ENCODE data around the gene HHIPL1.

Gene HHIPL1

GRCh38 chr14:99687284-99688209 lies 42.6 kb downstream of the HHIPL1 start:
- no peak for DNase-seq (ENCODE audit: low read depth in 2 of 2, low spot score in 1 of 2)

- no peak for DNase-seq (ENCODE audit: low read depth in 2 of 2, low spot score in 1 of 2)
These were observed 43.3 kb downstream of the HHIPL1 start for GRCh38 chr14:99688210-99688581.

GRCh38 chr14:99688629-99689028 lies 43.7 kb downstream of the HHIPL1 start:
- no peak for DNase-seq (ENCODE audit: low read depth in 2 of 2, low spot score in 1 of 2)

GRCh38 chr14:99689266-99690236 lies 44.6 kb downstream of the HHIPL1 start:
- no peak for DNase-seq (ENCODE audit: low read depth in 2 of 2, low spot score in 1 of 2)

- DNase-seq (ENCODE audit: low read depth in 2 of 2, low spot score in 1 of 2): no peak
These were observed 45.7 kb downstream of the HHIPL1 start for GRCh38 chr14:99690636-99691035.

GRCh38 chr14:99691111-99691885 lies 46.4 kb downstream of the HHIPL1 start:
- DNase-seq (ENCODE audit: low read depth in 2 of 2, low spot score in 1 of 2): no peak

- no peak for DNase-seq (ENCODE audit: low read depth in 2 of 2, low spot score in 1 of 2)
These were observed 49.0 kb downstream of the HHIPL1 start for GRCh38 chr14:99693918-99694317.

GRCh38 chr14:99696929-99697328 lies 52.0 kb downstream of the HHIPL1 start:
- DNase-seq (ENCODE audit: low read depth in 2 of 2, low spot score in 1 of 2): no peak

GRCh38 chr14:99698236-99698635 lies 53.3 kb downstream of the HHIPL1 start:
- no peak for DNase-seq (ENCODE audit: low read depth in 2 of 2, low spot score in 1 of 2)

- no peak for DNase-seq (ENCODE audit: low read depth in 2 of 2, low spot score in 1 of 2)
These were observed 53.7 kb downstream of the HHIPL1 start for GRCh38 chr14:99698642-99699041.

GRCh38 chr14:99699085-99699760 lies 54.3 kb downstream of the HHIPL1 start:
- no peak for DNase-seq (ENCODE audit: low read depth in 2 of 2, low spot score in 1 of 2)

- no peak for DNase-seq (ENCODE audit: low read depth in 2 of 2, low spot score in 1 of 2)
These were observed 54.9 kb downstream of the HHIPL1 start for GRCh38 chr14:99699861-99700260.

- no peak for DNase-seq (ENCODE audit: low read depth in 2 of 2, low spot score in 1 of 2)
These were observed 55.5 kb downstream of the HHIPL1 start for GRCh38 chr14:99700379-99700778.

GRCh38 chr14:99701260-99701659 lies 56.3 kb downstream of the HHIPL1 start:
- no peak for DNase-seq (ENCODE audit: low read depth in 2 of 2, low spot score in 1 of 2)

GRCh38 chr14:99702115-99702514 lies 57.2 kb downstream of the HHIPL1 start:
- DNase-seq (ENCODE audit: low read depth in 2 of 2, low spot score in 1 of 2): no peak

GRCh38 chr14:99703381-99703780 lies 58.5 kb downstream of the HHIPL1 start:
- DNase-seq (ENCODE audit: low read depth in 2 of 2, low spot score in 1 of 2): no peak

- DNase-seq (ENCODE audit: low read depth in 2 of 2, low spot score in 1 of 2): no peak
These were observed 59.1 kb downstream of the HHIPL1 start for GRCh38 chr14:99704037-99704436.

- no peak for DNase-seq (ENCODE audit: low read depth in 2 of 2, low spot score in 1 of 2)
These were observed 61.4 kb downstream of the HHIPL1 start for GRCh38 chr14:99706107-99706900.

- DNase-seq (ENCODE audit: low read depth in 2 of 2, low spot score in 1 of 2): no peak
These were observed 62.5 kb downstream of the HHIPL1 start for GRCh38 chr14:99707420-99707819.

GRCh38 chr14:99707921-99708320 lies 63.0 kb downstream of the HHIPL1 start:
- DNase-seq (ENCODE audit: low read depth in 2 of 2, low spot score in 1 of 2): no peak
